GM10248 (cell line): ENCODE measurements around the gene MED22.

Source experiments
- CTCF ChIA-PET: fragments of 300-600 bp; sonication (Branson Sonifier 250); formaldehyde crosslinking; extraction: SDS; loops from one replicate; lab custom pipeline; 2021; ENCODE audit warnings: antibody characterized with exemption; lab: Yijun Ruan, JAX
- POLR2A ChIA-PET: fragments of 350-650 bp; sonication (Branson Sonifier 250); formaldehyde crosslinking; extraction: SDS; loops from one replicate; lab custom pipeline; 2020; ENCODE audit warnings: antibody characterized with exemption; lab: Yijun Ruan, JAX
- DNase-seq: peaks from one replicate; pipeline ENCODE4 v3.0.0; 2012; ENCODE audit errors: extremely low spot score
- CTCF ChIP-seq: IDR thresholded peaks from 2 replicates; pipeline ENCODE4 v1.5.1; 2012; ENCODE audit warnings: mild to moderate bottlenecking, low read depth; ENCODE audit errors: extremely low read depth, missing control alignments, control extremely low read depth

Gene MED22

GRCh38 chr9:133370685-133371084 is 22.8 kb upstream of the MED22 start:
- DNase-seq, result no peak
- no peak for TF ChIP-seq CTCF
- CTCF ChIA-PET, result interaction anchor here (0.9 to 4.8 kb wide), 9 partner anchors 8 to 185 kb away, joined by 3 to 22 read pairs (median 5); partner anchors contain the start of genes SLC2A6, SURF1 and SURF2
- POLR2A ChIA-PET, result interaction anchor here (1.2 to 3.5 kb wide), 5 partner anchors 7 to 89 kb away, joined by 5 to 21 read pairs (median 7); partner anchors contain the start of genes CACFD1, MED22, RPL7A and SURF1

- ChIA-PET POLR2A (interaction anchor here (3.1 kb wide), 1 partner anchor 15 kb away, joined by 21 read pairs; the partner anchor contains the start of genes SURF1 and SURF2), CTCF (interaction anchor here (1.5 kb wide), 1 partner anchor 30 kb away, joined by 4 read pairs; no protein-coding TSS in a partner anchor)
- no peak for DNase-seq
- no peak for TF ChIP-seq CTCF
Observed at GRCh38 chr9:133369933-133370332, 22.0 kb upstream of the MED22 start.

- POLR2A ChIA-PET, result no interaction called here
- TF ChIP-seq CTCF, result no peak
- no peak for DNase-seq
- CTCF ChIA-PET, result no interaction called here
Observed at GRCh38 chr9:133369422-133369821, 21.5 kb upstream of the MED22 start.

GRCh38 chr9:133368249-133368881 is 20.4 kb upstream of the MED22 start:
- POLR2A ChIA-PET, result no interaction called here
- no peak for TF ChIP-seq CTCF
- no peak for DNase-seq
- CTCF ChIA-PET, result interaction anchor here (1.0 to 1.8 kb wide), 2 partner anchors 9 to 111 kb away, joined by 3 to 4 read pairs; no protein-coding TSS in a partner anchor

GRCh38 chr9:133367778-133368177 is 19.8 kb upstream of the MED22 start:
- no peak for DNase-seq
- TF ChIP-seq CTCF, result no peak
- ChIA-PET POLR2A (interaction anchor here (2.6 kb wide), 1 partner anchor 11 kb away, joined by 9 read pairs; the partner anchor contains the start of genes SURF1 and SURF2), CTCF (interaction anchor here (1.0 to 1.8 kb wide), 2 partner anchors 8 to 112 kb away, joined by 3 to 4 read pairs; no protein-coding TSS in a partner anchor)

GRCh38 chr9:133367221-133367620 is 19.3 kb upstream of the MED22 start:
- POLR2A ChIA-PET, result interaction anchor here (1.2 to 2.6 kb wide), 2 partner anchors 11 to 19 kb away, joined by 5 to 9 read pairs; partner anchors contain the start of genes MED22, RPL7A, SURF1 and SURF2
- no peak for TF ChIP-seq CTCF
- DNase-seq, result no peak
- CTCF ChIA-PET, result interaction anchor here (1.0 to 1.8 kb wide), 2 partner anchors 8 to 112 kb away, joined by 3 to 4 read pairs; no protein-coding TSS in a partner anchor
